ENCODE measurements around the gene SND1.
A peak's percentile ranks its signal among the peaks of the same experiment; 100 is the strongest.

The SND1 gene

GRCh38 chr7:127625331-127625730, 26.7 kb upstream of the SND1 start:
- H3K9ac ChIP-seq (ENCODE audit: low read length in 5 of 5): no peak overlapping the region
- H3K9me3 ChIP-seq (ENCODE audit: control insufficient read depth in 5 of 5, low read length in 5 of 5): no peaks in the 10 kb centered on the region
- no peaks in the 10 kb centered on the region for H3K36me3 ChIP-seq (ENCODE audit: control insufficient read depth in 5 of 5, insufficient read depth in 5 of 5, low read length in 5 of 5)
- H3K27me3 ChIP-seq (ENCODE audit: control insufficient read depth in 5 of 5, insufficient read depth in 4 of 5, low read length in 5 of 5): peaks cover 3 to 11% (median 6%) of the 10 kb centered on the region in 5 donors
- H3K4me1 ChIP-seq (ENCODE audit: control insufficient read depth in 5 of 5, insufficient read depth in 5 of 5, low read length in 5 of 5): peaks cover 0 to 2% (median 0%) of the 10 kb centered on the region in 5 donors
- no peak overlapping the region for H3K27ac ChIP-seq (ENCODE audit: low read depth, low read length)
- no peak overlapping the region for H3K4me3 ChIP-seq (ENCODE audit: low read depth in 1 of 5, low read length in 5 of 5)

GRCh38 chr7:127628445-127628844, 23.5 kb upstream of the SND1 start:
- H3K4me1 ChIP-seq (ENCODE audit: control insufficient read depth in 5 of 5, insufficient read depth in 5 of 5, low read length in 5 of 5): peaks cover 0 to 2% (median 0%) of the 10 kb centered on the region in 5 donors
- H3K36me3 ChIP-seq (ENCODE audit: control insufficient read depth in 5 of 5, insufficient read depth in 5 of 5, low read length in 5 of 5): no peaks in the 10 kb centered on the region
- H3K27ac ChIP-seq (ENCODE audit: low read depth, low read length): no peak overlapping the region
- H3K9me3 ChIP-seq (ENCODE audit: control insufficient read depth in 5 of 5, low read length in 5 of 5): no peaks in the 10 kb centered on the region
- H3K27me3 ChIP-seq (ENCODE audit: control insufficient read depth in 5 of 5, insufficient read depth in 4 of 5, low read length in 5 of 5): no peaks in the 10 kb centered on the region
- H3K9ac ChIP-seq (ENCODE audit: low read length in 5 of 5): no peak overlapping the region
- no peak overlapping the region for H3K4me3 ChIP-seq (ENCODE audit: low read depth in 1 of 5, low read length in 5 of 5)

- Histone ChIP-seq H3K9me3 (ENCODE audit: control insufficient read depth in 5 of 5, low read length in 5 of 5) (no peaks in the 10 kb centered on the region), H3K4me3 (ENCODE audit: low read depth in 1 of 5, low read length in 5 of 5) (no peak overlapping the region), H3K4me1 (ENCODE audit: control insufficient read depth in 5 of 5, insufficient read depth in 5 of 5, low read length in 5 of 5) (peaks cover 0 to 2% (median 0%) of the 10 kb centered on the region in 5 donors), H3K9ac (ENCODE audit: low read length in 5 of 5) (no peak overlapping the region), H3K36me3 (ENCODE audit: control insufficient read depth in 5 of 5, insufficient read depth in 5 of 5, low read length in 5 of 5) (no peaks in the 10 kb centered on the region), H3K27me3 (ENCODE audit: control insufficient read depth in 5 of 5, insufficient read depth in 4 of 5, low read length in 5 of 5) (no peaks in the 10 kb centered on the region), H3K27ac (ENCODE audit: low read depth, low read length) (no peak overlapping the region)
These were observed 22.6 kb upstream of the SND1 start for GRCh38 chr7:127629268-127629854.

GRCh38 chr7:127632276-127632910, 19.6 kb upstream of the SND1 start:
- Histone ChIP-seq H3K4me3 (ENCODE audit: low read depth in 1 of 5, low read length in 5 of 5) (no peak overlapping the region), H3K9me3 (ENCODE audit: control insufficient read depth in 5 of 5, low read length in 5 of 5) (no peaks in the 10 kb centered on the region), H3K27me3 (ENCODE audit: control insufficient read depth in 5 of 5, insufficient read depth in 4 of 5, low read length in 5 of 5) (no peaks in the 10 kb centered on the region), H3K27ac (ENCODE audit: low read depth, low read length) (no peak overlapping the region), H3K4me1 (ENCODE audit: control insufficient read depth in 5 of 5, insufficient read depth in 5 of 5, low read length in 5 of 5) (peaks cover 0 to 5% (median 0%) of the 10 kb centered on the region in 5 donors), H3K9ac (ENCODE audit: low read length in 5 of 5) (no peak overlapping the region), H3K36me3 (ENCODE audit: control insufficient read depth in 5 of 5, insufficient read depth in 5 of 5, low read length in 5 of 5) (no peaks in the 10 kb centered on the region)

GRCh38 chr7:127635659-127636285, 16.2 kb upstream of the SND1 start:
- H3K27me3 ChIP-seq (ENCODE audit: control insufficient read depth in 5 of 5, insufficient read depth in 4 of 5, low read length in 5 of 5): no peaks in the 10 kb centered on the region
- no peak overlapping the region for H3K4me3 ChIP-seq (ENCODE audit: low read depth in 1 of 5, low read length in 5 of 5)
- H3K27ac ChIP-seq (ENCODE audit: low read depth, low read length): no peak overlapping the region
- no peaks in the 10 kb centered on the region for H3K36me3 ChIP-seq (ENCODE audit: control insufficient read depth in 5 of 5, insufficient read depth in 5 of 5, low read length in 5 of 5)
- no peak overlapping the region for H3K9ac ChIP-seq (ENCODE audit: low read length in 5 of 5)
- H3K9me3 ChIP-seq (ENCODE audit: control insufficient read depth in 5 of 5, low read length in 5 of 5): no peaks in the 10 kb centered on the region
- H3K4me1 ChIP-seq (ENCODE audit: control insufficient read depth in 5 of 5, insufficient read depth in 5 of 5, low read length in 5 of 5): peaks cover 0 to 5% (median 0%) of the 10 kb centered on the region in 5 donors

DNA sequence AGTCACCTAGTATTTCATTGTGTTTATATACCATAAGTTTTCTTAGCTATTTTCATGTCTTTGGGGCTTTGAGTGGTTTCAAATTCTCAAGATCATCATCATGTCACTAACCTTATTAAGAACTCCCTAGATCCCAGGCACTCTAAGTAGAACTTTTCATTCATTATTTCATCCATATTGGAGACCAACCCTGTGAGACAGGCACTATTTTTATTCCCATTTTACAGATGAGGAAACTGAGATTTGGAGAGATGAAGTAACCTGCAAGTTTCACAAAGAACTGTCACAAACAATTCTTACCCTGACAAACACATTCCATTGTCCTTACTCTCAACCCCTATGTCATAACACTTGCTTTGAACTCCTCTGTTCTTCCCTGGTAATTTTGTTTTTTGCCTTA, 13.8 kb upstream of the SND1 start:
- no peaks in the 10 kb centered on the region for H3K27me3 ChIP-seq (ENCODE audit: control insufficient read depth in 5 of 5, insufficient read depth in 4 of 5, low read length in 5 of 5)

DNA sequence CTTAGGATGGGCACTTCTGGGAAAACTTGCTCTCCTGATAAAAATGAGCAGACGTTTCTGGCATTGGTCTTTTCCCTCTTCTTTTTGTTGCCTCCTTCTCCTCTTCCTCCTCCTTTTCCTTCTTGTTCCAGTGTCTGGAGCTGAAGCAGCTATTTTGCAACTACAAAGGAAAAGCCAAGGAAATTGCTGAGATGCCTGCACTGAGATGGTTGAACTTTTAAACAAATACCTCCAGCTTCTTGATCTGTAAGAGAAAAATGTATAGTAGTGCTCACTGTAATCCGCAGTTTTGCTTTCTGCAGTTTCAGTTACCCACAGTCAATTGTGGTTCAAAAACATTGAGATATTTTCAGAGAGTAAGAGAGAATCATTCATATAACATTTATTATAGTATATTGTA, 7.5 kb upstream of the SND1 start:
- H3K9me3 ChIP-seq (ENCODE audit: control insufficient read depth in 5 of 5, low read length in 5 of 5): no peaks in the 10 kb centered on the region
- H3K4me1 ChIP-seq (ENCODE audit: control insufficient read depth in 5 of 5, insufficient read depth in 5 of 5, low read length in 5 of 5): peaks cover 0 to 27% (median 16%) of the 10 kb centered on the region in 5 donors
- no peaks in the 10 kb centered on the region for H3K27me3 ChIP-seq (ENCODE audit: control insufficient read depth in 5 of 5, insufficient read depth in 4 of 5, low read length in 5 of 5)
- H3K27ac ChIP-seq (ENCODE audit: low read depth, low read length): no peak overlapping the region
- H3K4me3 ChIP-seq (ENCODE audit: low read depth in 1 of 5, low read length in 5 of 5): no peak overlapping the region
- no peaks in the 10 kb centered on the region for H3K36me3 ChIP-seq (ENCODE audit: control insufficient read depth in 5 of 5, insufficient read depth in 5 of 5, low read length in 5 of 5)
- H3K9ac ChIP-seq (ENCODE audit: low read length in 5 of 5): peak overlapping the region in 1 of 5 donors; percentile 9

More for the DNA sequence above, 13.8 kb upstream of the SND1 start:
- no peak overlapping the region for H3K9ac ChIP-seq (ENCODE audit: low read length in 5 of 5)
- H3K4me1 ChIP-seq (ENCODE audit: control insufficient read depth in 5 of 5, insufficient read depth in 5 of 5, low read length in 5 of 5): peaks cover 0 to 10% (median 8%) of the 10 kb centered on the region in 5 donors
- no peak overlapping the region for H3K4me3 ChIP-seq (ENCODE audit: low read depth in 1 of 5, low read length in 5 of 5)
- no peaks in the 10 kb centered on the region for H3K36me3 ChIP-seq (ENCODE audit: control insufficient read depth in 5 of 5, insufficient read depth in 5 of 5, low read length in 5 of 5)
- no peaks in the 10 kb centered on the region for H3K9me3 ChIP-seq (ENCODE audit: control insufficient read depth in 5 of 5, low read length in 5 of 5)
- H3K27ac ChIP-seq (ENCODE audit: low read depth, low read length): no peak overlapping the region

GRCh38 chr7:127647636-127648035, 4.4 kb upstream of the SND1 start:
- no peak overlapping the region for H3K27ac ChIP-seq (ENCODE audit: low read depth, low read length)
- no peak overlapping the region for H3K4me3 ChIP-seq (ENCODE audit: low read depth in 1 of 5, low read length in 5 of 5)
- H3K27me3 ChIP-seq (ENCODE audit: control insufficient read depth in 5 of 5, insufficient read depth in 4 of 5, low read length in 5 of 5): no peaks in the 10 kb centered on the region
- no peak overlapping the region for H3K9ac ChIP-seq (ENCODE audit: low read length in 5 of 5)
- peaks cover 0 to 32% (median 22%) of the 10 kb centered on the region in 5 donors for H3K4me1 ChIP-seq (ENCODE audit: control insufficient read depth in 5 of 5, insufficient read depth in 5 of 5, low read length in 5 of 5)
- no peaks in the 10 kb centered on the region for H3K36me3 ChIP-seq (ENCODE audit: control insufficient read depth in 5 of 5, insufficient read depth in 5 of 5, low read length in 5 of 5)
- H3K9me3 ChIP-seq (ENCODE audit: control insufficient read depth in 5 of 5, low read length in 5 of 5): no peaks in the 10 kb centered on the region

DNA sequence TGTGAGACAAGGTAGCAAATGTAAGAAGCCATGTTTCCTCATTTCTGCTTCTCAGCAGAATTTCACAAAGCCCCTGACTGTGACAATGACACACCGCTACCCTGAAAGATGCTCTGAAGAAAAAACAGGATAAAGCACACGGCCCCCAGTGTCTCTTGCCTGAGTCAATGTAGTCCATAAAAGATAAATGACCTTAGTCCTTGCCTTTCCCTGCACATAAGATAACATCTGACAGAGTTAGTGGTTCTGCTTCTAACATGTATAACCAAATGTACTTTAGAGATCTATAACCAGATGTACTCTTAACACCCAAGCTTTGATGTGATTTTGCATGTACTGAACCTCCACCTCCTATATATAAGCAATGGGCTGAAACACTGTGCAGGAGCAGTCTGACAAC, 3.0 kb upstream of the SND1 start:
- H3K36me3 ChIP-seq (ENCODE audit: control insufficient read depth in 5 of 5, insufficient read depth in 5 of 5, low read length in 5 of 5): no peaks in the 10 kb centered on the region
- H3K9me3 ChIP-seq (ENCODE audit: control insufficient read depth in 5 of 5, low read length in 5 of 5): no peaks in the 10 kb centered on the region
- H3K4me1 ChIP-seq (ENCODE audit: control insufficient read depth in 5 of 5, insufficient read depth in 5 of 5, low read length in 5 of 5): peaks cover 0 to 40% (median 35%) of the 10 kb centered on the region in 5 donors
- no peak overlapping the region for H3K4me3 ChIP-seq (ENCODE audit: low read depth in 1 of 5, low read length in 5 of 5)
- no peaks in the 10 kb centered on the region for H3K27me3 ChIP-seq (ENCODE audit: control insufficient read depth in 5 of 5, insufficient read depth in 4 of 5, low read length in 5 of 5)
- H3K27ac ChIP-seq (ENCODE audit: low read depth, low read length): no peak overlapping the region
- no peak overlapping the region for H3K9ac ChIP-seq (ENCODE audit: low read length in 5 of 5)

- Histone ChIP-seq H3K27me3 (ENCODE audit: control insufficient read depth in 5 of 5, insufficient read depth in 4 of 5, low read length in 5 of 5) (no peaks in the 10 kb centered on the region), H3K4me3 (ENCODE audit: low read depth in 1 of 5, low read length in 5 of 5) (peak overlapping the region; percentile 69 to 94 (median 91)), H3K36me3 (ENCODE audit: control insufficient read depth in 5 of 5, insufficient read depth in 5 of 5, low read length in 5 of 5) (no peaks in the 10 kb centered on the region), H3K4me1 (ENCODE audit: control insufficient read depth in 5 of 5, insufficient read depth in 5 of 5, low read length in 5 of 5) (peaks cover 0 to 45% (median 42%) of the 10 kb centered on the region in 5 donors), H3K9ac (ENCODE audit: low read length in 5 of 5) (peak overlapping the region; percentile 66 to 93 (median 83)), H3K27ac (ENCODE audit: low read depth, low read length) (peak overlapping the region; percentile 95), H3K9me3 (ENCODE audit: control insufficient read depth in 5 of 5, low read length in 5 of 5) (no peaks in the 10 kb centered on the region)
These were observed 993 bp upstream of the SND1 start for GRCh38 chr7:127650847-127651555.
